OCI-LY7 (cell line): ENCODE data around the gene SLCO4A1. TPM values are rescaled to one million over a fixed set of nuclear protein-coding genes. Genes with fewer than 3 reads are reported as not detected.

Experiments
- BruUV-seq: library from RNA; stranded (reverse); fragments of 400-500 nt; replicated peaks from 2 replicates; lab custom pipeline; 2021; lab: Mats Ljungman, UMichigan
- CTCF ChIA-PET: fragments of 300-600 bp; sonication (Branson Sonifier 250); formaldehyde crosslinking; loops from one replicate; lab custom pipeline; 2022; ENCODE audit warnings: antibody characterized with exemption; ENCODE audit not compliant: unreplicated experiment; lab: Charles Lee
- POLR2A ChIA-PET: fragments of 300-600 bp; sonication (Branson Sonifier 250); formaldehyde crosslinking; loops from one replicate; lab custom pipeline; 2022; ENCODE audit warnings: antibody characterized with exemption; lab: Charles Lee
- DNase-seq: peaks from one replicate; pipeline ENCODE4 v3.0.0-alpha.2; 2015; ENCODE audit warnings: low spot score
- H2AFZ ChIP-seq: fragments of 200-600 bp; sonication (generic), shearing (Covaris generic); 2 replicates; pipeline ENCODE4 v1.6.1; 2014; ENCODE audit warnings: mild to moderate bottlenecking, antibody characterized with exemption, low read length, moderate library complexity
- H3K27ac ChIP-seq: fragments of 200-600 bp; sonication (generic); 2 replicates; pipeline ENCODE4 v1.5.1; 2014; ENCODE audit warnings: mixed run types, low read depth, mild to moderate bottlenecking, moderate library complexity, low read length, inconsistent platforms; ENCODE audit not compliant: poor library complexity, severe bottlenecking
- H3K36me3 ChIP-seq: fragments of 200-600 bp; sonication (generic); 2 replicates; pipeline ENCODE4 v1.6.1; 2014; ENCODE audit warnings: mild to moderate bottlenecking, antibody characterized with exemption, low read length, moderate library complexity, mixed read lengths; ENCODE audit not compliant: insufficient read depth
- H3K4me1 ChIP-seq: fragments of 200-600 bp; sonication (generic); 2 replicates; pipeline ENCODE4 v1.5.1; 2014; ENCODE audit warnings: mild to moderate bottlenecking, low read length; ENCODE audit not compliant: insufficient read depth, poor library complexity, severe bottlenecking
- H3K4me2 ChIP-seq: fragments of 200-600 bp; sonication (generic); 2 replicates; pipeline ENCODE4 v1.6.1; 2014; ENCODE audit warnings: mild to moderate bottlenecking, low read length
- H3K4me3 ChIP-seq: fragments of 200-600 bp; sonication (generic); 2 replicates; pipeline ENCODE4 v1.5.1; 2014; ENCODE audit warnings: mild to moderate bottlenecking, low read depth, low read length; ENCODE audit not compliant: poor library complexity, severe bottlenecking
- H3K79me2 ChIP-seq: fragments of 200-600 bp; sonication (generic); 2 replicates; pipeline ENCODE4 v1.6.1; 2016; ENCODE audit warnings: low read depth, mild to moderate bottlenecking, low read length, moderate library complexity, mixed read lengths; ENCODE audit not compliant: insufficient read depth
- H3K9me2 ChIP-seq: fragments of 200-600 bp; sonication (generic); 2 replicates; pipeline ENCODE4 v1.6.1; 2016; ENCODE audit warnings: mild to moderate bottlenecking, low read length, mixed read lengths; ENCODE audit not compliant: insufficient read depth
- H3K9me3 ChIP-seq: fragments of 200-600 bp; sonication (generic); 2 replicates; pipeline ENCODE4 v1.6.1; 2014; ENCODE audit warnings: mild to moderate bottlenecking, mixed run types, low read length, mixed read lengths
- H4K20me1 ChIP-seq: fragments of 200-600 bp; sonication (generic); 2 replicates; pipeline ENCODE4 v1.6.1; 2014; ENCODE audit warnings: mild to moderate bottlenecking, antibody characterized with exemption, low read length, moderate library complexity, mixed read lengths; ENCODE audit not compliant: insufficient read depth
- EZH2phosphoT487 ChIP-seq: fragments of 200-600 bp; sonication (generic); IDR thresholded peaks from 2 replicates; pipeline ENCODE4 v1.6.1; 2018; ENCODE audit warnings: low read depth, borderline replicate concordance, mild to moderate bottlenecking, mixed run types, antibody characterized with exemption, low read length, moderate library complexity, mixed read lengths
- intact Hi-C: fragments of 100-400 bp; cut with micrococcal nuclease; formaldehyde crosslinking; loops from one replicate; pipeline ENCODE4 v1.10.0; 2022; ENCODE audit not compliant: unreplicated experiment
- total RNA-seq, 2 experiments: library from RNA; depleted of rRNA in 1 of 2; stranded (reverse); fragments of >200 nt in 1 of 2; shearing (Covaris generic) in 1 of 2; gene quantifications; 2 replicates each; pipeline ENCODE4 v1.2.3, GENCODE V29; 2014 to 2022
- TF ChIP-seq, protein P1 (sequence below): fragments of 200-600 bp; sonication (generic); conservative IDR thresholded peaks from 2 replicates; pipeline ENCODE4 v1.5.1; 2014; ENCODE audit warnings: mild to moderate bottlenecking, antibody characterized with exemption, low read length, moderate library complexity, mixed read lengths

The SLCO4A1 gene
- total RNA-seq, 2 experiments from 2014 or later, result 34.3 to 52.4 TPM

DNA sequence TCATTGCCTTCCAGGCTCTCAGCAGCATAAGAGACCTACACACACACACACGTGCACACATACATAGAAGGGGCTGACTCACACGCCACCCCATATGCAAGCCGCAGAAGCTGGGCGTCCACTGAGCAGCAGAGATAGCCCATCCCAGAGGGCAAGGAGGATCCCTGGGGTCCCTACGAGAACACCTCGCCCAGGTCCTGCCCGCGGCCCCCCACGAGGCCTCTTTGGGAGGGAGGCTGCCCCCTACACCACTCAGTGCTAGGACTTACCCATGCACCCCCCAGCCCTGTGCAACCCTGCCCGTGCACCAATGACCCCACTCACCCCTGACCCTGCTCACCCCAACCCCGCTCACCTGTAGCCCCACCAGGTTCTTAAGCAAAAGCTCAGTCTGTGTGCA lies 45.8 kb downstream of the SLCO4A1 start:
- Histone ChIP-seq H3K4me2 (no peak overlapping the region), H3K27ac (no peak overlapping the region), H3K79me2 (no peaks in the 10 kb centered on the region), H3K9me3 (no peaks in the 10 kb centered on the region), H3K4me1 (no peaks in the 10 kb centered on the region), H3K4me3 (no peak overlapping the region), H4K20me1 (no peaks in the 10 kb centered on the region), H3K36me3 (no peaks in the 10 kb centered on the region), H2AFZ (no peak overlapping the region), H3K9me2 (no peaks in the 10 kb centered on the region)
- POLR2A ChIA-PET, result no interaction called here
- CTCF ChIA-PET, result no interaction called here
- TF ChIP-seq, protein P1, sequence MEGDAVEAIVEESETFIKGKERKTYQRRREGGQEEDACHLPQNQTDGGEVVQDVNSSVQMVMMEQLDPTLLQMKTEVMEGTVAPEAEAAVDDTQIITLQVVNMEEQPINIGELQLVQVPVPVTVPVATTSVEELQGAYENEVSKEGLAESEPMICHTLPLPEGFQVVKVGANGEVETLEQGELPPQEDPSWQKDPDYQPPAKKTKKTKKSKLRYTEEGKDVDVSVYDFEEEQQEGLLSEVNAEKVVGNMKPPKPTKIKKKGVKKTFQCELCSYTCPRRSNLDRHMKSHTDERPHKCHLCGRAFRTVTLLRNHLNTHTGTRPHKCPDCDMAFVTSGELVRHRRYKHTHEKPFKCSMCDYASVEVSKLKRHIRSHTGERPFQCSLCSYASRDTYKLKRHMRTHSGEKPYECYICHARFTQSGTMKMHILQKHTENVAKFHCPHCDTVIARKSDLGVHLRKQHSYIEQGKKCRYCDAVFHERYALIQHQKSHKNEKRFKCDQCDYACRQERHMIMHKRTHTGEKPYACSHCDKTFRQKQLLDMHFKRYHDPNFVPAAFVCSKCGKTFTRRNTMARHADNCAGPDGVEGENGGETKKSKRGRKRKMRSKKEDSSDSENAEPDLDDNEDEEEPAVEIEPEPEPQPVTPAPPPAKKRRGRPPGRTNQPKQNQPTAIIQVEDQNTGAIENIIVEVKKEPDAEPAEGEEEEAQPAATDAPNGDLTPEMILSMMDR, result no peak
- TF ChIP-seq EZH2phosphoT487, result no peak
- intact Hi-C loops, result no loop called here
- no TSS peak for BruUV-seq
- no peak for DNase-seq

DNA sequence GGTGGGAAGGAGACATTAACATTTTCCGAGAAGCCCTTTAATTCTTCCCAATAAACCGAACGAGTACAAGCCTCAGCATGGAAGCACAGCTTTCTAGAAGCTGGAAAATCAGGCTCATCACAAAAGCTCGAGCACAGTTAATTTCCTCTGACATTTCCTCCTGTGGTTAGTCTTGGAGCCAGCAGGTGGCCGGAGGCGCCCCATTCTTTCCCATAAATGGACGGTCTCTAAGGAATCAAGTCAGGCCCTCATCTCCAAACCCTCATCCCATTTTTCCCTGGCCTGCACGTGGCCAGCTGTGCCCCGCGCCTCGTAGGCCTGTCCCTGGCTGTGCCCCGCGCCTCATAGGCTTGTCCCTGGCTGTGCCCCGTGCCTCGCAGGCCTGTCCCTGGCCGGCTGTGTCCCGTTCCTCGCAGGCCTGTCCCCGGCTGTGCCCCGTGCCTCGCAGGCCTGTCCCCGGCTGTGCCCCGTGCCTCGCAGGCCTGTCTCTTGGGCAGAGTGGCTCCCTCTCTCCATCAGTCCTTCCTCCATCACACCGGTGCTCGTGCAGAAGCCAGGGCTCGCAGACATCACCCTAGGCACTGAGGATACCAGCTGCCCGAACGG lies 46.7 kb downstream of the SLCO4A1 start:
- TF ChIP-seq EZH2phosphoT487, result no peak
- TF ChIP-seq, protein P1, result no peak
- H4K20me1 ChIP-seq, result no peaks in the 10 kb centered on the region
- DNase-seq, result no peak
- H3K9me2 ChIP-seq, result no peaks in the 10 kb centered on the region
- H2AFZ ChIP-seq, result no peak overlapping the region
- no peaks in the 10 kb centered on the region for H3K79me2 ChIP-seq
- H3K27ac ChIP-seq, result no peak overlapping the region
- ChIA-PET CTCF (no interaction called here), POLR2A (no interaction called here)
- no peaks in the 10 kb centered on the region for H3K4me1 ChIP-seq
- no TSS peak for BruUV-seq
- H3K4me3 ChIP-seq, result no peak overlapping the region
- H3K36me3 ChIP-seq, result no peaks in the 10 kb centered on the region
- H3K4me2 ChIP-seq, result no peak overlapping the region
- H3K9me3 ChIP-seq, result no peaks in the 10 kb centered on the region
- intact Hi-C loops, result no loop called here

DNA sequence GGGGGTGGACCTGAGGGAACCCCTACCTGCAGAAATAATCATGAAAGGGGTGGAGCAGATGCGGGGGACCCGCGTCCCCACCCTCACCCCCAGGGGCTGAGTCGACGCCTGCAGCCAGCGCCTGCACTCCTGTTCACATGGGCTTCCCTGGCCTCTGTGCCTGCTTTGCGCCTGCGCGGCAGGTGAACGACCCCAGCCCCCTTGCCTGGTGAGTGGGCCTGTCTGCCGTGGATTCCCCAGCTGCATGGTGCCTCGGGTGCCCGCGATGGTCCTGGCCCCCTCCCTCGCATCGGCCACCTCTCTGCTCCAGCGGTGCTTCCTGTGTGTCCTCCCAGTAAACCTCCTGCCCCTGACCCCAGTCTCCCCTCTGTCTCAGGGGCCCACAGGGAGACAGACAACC lies 47.6 kb downstream of the SLCO4A1 start:
- no TSS peak for BruUV-seq
- Histone ChIP-seq H3K9me3 (no peaks in the 10 kb centered on the region), H4K20me1 (no peaks in the 10 kb centered on the region), H3K4me3 (no peak overlapping the region), H3K4me2 (no peak overlapping the region), H3K9me2 (no peaks in the 10 kb centered on the region), H3K79me2 (no peaks in the 10 kb centered on the region), H3K4me1 (no peaks in the 10 kb centered on the region), H3K27ac (no peak overlapping the region), H3K36me3 (no peaks in the 10 kb centered on the region), H2AFZ (no peak overlapping the region)
- no peak for DNase-seq
- no peak for TF ChIP-seq EZH2phosphoT487
- TF ChIP-seq, protein P1, result no peak
- ChIA-PET CTCF (no interaction called here), POLR2A (no interaction called here)
- intact Hi-C loops, result no loop called here
